Keratinocyte (primary cell): ENCODE measurements around the gene SYMPK. TPM values are rescaled to one million over a fixed set of nuclear protein-coding genes. Genes with fewer than 3 reads are reported as not detected.

Experiments used
- DNase-seq: peaks from one replicate; pipeline ENCODE4 v3.0.0-alpha.2; 2011; ENCODE audit warnings: low read depth, missing footprints, low spot score
- FAIRE-seq: peaks from 2 replicates; lab custom pipeline; 2011; peaks lifted over from hg19 to GRCh38; lab: Jason Lieb, UNC
- H2AFZ ChIP-seq: 2 replicates; pipeline ENCODE4 v1.6.0; 2012; ENCODE audit warnings: low read length, control low read depth, inconsistent platforms; ENCODE audit not compliant: control insufficient read depth
- H3K27ac ChIP-seq: 2 replicates; pipeline ENCODE4 v1.5.1; 2011; ENCODE audit warnings: low read length; ENCODE audit not compliant: control insufficient read depth, insufficient read depth
- H3K27me3 ChIP-seq: 3 replicates; pipeline ENCODE4 v1.6.0; 2011; ENCODE audit warnings: low read length; ENCODE audit not compliant: control insufficient read depth, insufficient read depth; ENCODE audit errors: extremely low read depth
- H3K36me3 ChIP-seq, 2 experiments: 2 replicates in 1 of 2; 3 replicates in 1 of 2; pipeline ENCODE4 v1.5.1; 2011; ENCODE audit warnings: low read length in 2 of 2, mild to moderate bottlenecking in 1 of 2; ENCODE audit not compliant: control insufficient read depth in 2 of 2, insufficient read depth in 2 of 2; ENCODE audit errors: extremely low read depth in 1 of 2
- H3K4me1 ChIP-seq: 3 replicates; pipeline ENCODE4 v1.5.1; 2011; ENCODE audit warnings: low read length; ENCODE audit not compliant: control insufficient read depth, insufficient read depth; ENCODE audit errors: extremely low read depth
- H3K4me2 ChIP-seq: 3 replicates; pipeline ENCODE4 v1.6.0; 2011; ENCODE audit warnings: low read depth, low read length; ENCODE audit not compliant: control insufficient read depth, insufficient read depth; ENCODE audit errors: extremely low read depth
- H3K4me3 ChIP-seq, 3 experiments: fragments of 200-600 bp in 1 of 3; sonication (generic) in 1 of 3; 2 replicates in 2 of 3; 3 replicates in 1 of 3; pipeline ENCODE4 v1.5.1; 2011 to 2016; ENCODE audit warnings: low read length in 3 of 3, mild to moderate bottlenecking in 3 of 3, control low read depth in 2 of 3, inconsistent platforms in 1 of 3, low read depth in 1 of 3, mixed read lengths in 1 of 3, mixed run types in 1 of 3, moderate library complexity in 1 of 3; ENCODE audit not compliant: control insufficient read depth in 2 of 3, insufficient read depth in 2 of 3; ENCODE audit errors: extremely low read depth in 1 of 3
- H3K79me2 ChIP-seq: 2 replicates; pipeline ENCODE4 v1.6.0; 2012; ENCODE audit warnings: low read length; ENCODE audit not compliant: control insufficient read depth, insufficient read depth
- H3K9ac ChIP-seq: 3 replicates; pipeline ENCODE4 v1.6.0; 2011; ENCODE audit warnings: low read length; ENCODE audit not compliant: control insufficient read depth, insufficient read depth; ENCODE audit errors: extremely low read depth
- H3K9me1 ChIP-seq: 3 replicates; pipeline ENCODE4 v1.6.0; 2011; ENCODE audit warnings: low read length; ENCODE audit not compliant: control insufficient read depth, insufficient read depth; ENCODE audit errors: extremely low read depth
- H3K9me3 ChIP-seq: 2 replicates; pipeline ENCODE4 v1.5.1; 2012; ENCODE audit warnings: low read depth, low read length; ENCODE audit not compliant: control insufficient read depth
- H4K20me1 ChIP-seq: 3 replicates; pipeline ENCODE4 v1.6.0; 2011; ENCODE audit warnings: low read length; ENCODE audit not compliant: control insufficient read depth, insufficient read depth; ENCODE audit errors: extremely low read depth
- EZH2 ChIP-seq: IDR thresholded peaks from one replicate; pipeline ENCODE4 v1.6.1; 2012; ENCODE audit warnings: inconsistent platforms, mild to moderate bottlenecking, low read length, moderate library complexity
- dilution Hi-C: fragments of 300-500 bp; cut with MboI; formaldehyde crosslinking; loops from one replicate; pipeline ENCODE4 v1.7.0; 2020; ENCODE audit warnings: low sequenced_read_pairs; ENCODE audit not compliant: extremely low pct_ligation_motif_present
- polyA plus RNA-seq, 5 experiments: library from polyadenylated mRNA; depleted of rRNA in 3 of 5; stranded (reverse) in 3 of 5; stranded (forward) in 1 of 5; unstranded in 1 of 5; fragments of >200 nt; gene quantifications; 1 replicate in 1 of 5; 2 replicates in 3 of 5; 3 replicates in 1 of 5; pipeline versions ENCODE4 v1.2.1 to v1.2.3, GENCODE V29; 2011 to 2012; ENCODE audit warnings: missing spikeins in 2 of 5, low read depth in 1 of 5, low replicate concordance in 1 of 5
- TF ChIP-seq, protein P1 (sequence below), 3 experiments: IDR thresholded peaks in 1 of 3; conservative IDR thresholded peaks in 1 of 3; optimal IDR thresholded peaks in 1 of 3; 2 replicates in 2 of 3; 3 replicates in 1 of 3; pipeline versions ENCODE3 to v1.5.1; 2011; ENCODE audit warnings: low read length in 3 of 3, mild to moderate bottlenecking in 3 of 3, moderate library complexity in 2 of 3, control low read depth in 1 of 3, inconsistent platforms in 1 of 3; ENCODE audit not compliant: insufficient read depth in 2 of 3; ENCODE audit errors: extremely low read depth in 1 of 3

SYMPK gene
- polyA plus RNA-seq, 1 donor (not counting 4 experiments of a cell fraction or from before 2014, with no cell fraction given): 56.0 TPM

- Histone ChIP-seq H3K9ac (no peak overlapping the region), H3K4me2 (peak overlapping the region; percentile 98)
- dilution Hi-C loops: no loop called here
Measured at GRCh38 chr19:45771311-45771933, 91.5 kb downstream of the SYMPK start.

GRCh38 chr19:45770192-45771101 is 92.5 kb downstream of the SYMPK start:
- Histone ChIP-seq H4K20me1 (peaks cover 6% of the 10 kb centered on the region), H3K36me3 (peaks cover 0 to 4% of the 10 kb centered on the region in 2 experiments), H3K9me1 (no peaks in the 10 kb centered on the region), H3K4me1 (peaks cover 15% of the 10 kb centered on the region), H3K9me3 (no peaks in the 10 kb centered on the region), H3K4me2 (peak overlapping the region; percentile 98), H3K9ac (peak overlapping the region; percentile 72), H2AFZ (peak overlapping the region; percentile 43), H3K79me2 (no peaks in the 10 kb centered on the region), H3K27me3 (no peaks in the 10 kb centered on the region), H3K4me3 (peak overlapping the region; percentile 41 to 80 (median 73)), H3K27ac (peak overlapping the region; percentile 54)
- peak; percentile 70 for FAIRE-seq
- dilution Hi-C loops: no loop called here
- DNase-seq: peak; percentile 92
- no peak for TF ChIP-seq EZH2
- TF ChIP-seq, protein P1, sequence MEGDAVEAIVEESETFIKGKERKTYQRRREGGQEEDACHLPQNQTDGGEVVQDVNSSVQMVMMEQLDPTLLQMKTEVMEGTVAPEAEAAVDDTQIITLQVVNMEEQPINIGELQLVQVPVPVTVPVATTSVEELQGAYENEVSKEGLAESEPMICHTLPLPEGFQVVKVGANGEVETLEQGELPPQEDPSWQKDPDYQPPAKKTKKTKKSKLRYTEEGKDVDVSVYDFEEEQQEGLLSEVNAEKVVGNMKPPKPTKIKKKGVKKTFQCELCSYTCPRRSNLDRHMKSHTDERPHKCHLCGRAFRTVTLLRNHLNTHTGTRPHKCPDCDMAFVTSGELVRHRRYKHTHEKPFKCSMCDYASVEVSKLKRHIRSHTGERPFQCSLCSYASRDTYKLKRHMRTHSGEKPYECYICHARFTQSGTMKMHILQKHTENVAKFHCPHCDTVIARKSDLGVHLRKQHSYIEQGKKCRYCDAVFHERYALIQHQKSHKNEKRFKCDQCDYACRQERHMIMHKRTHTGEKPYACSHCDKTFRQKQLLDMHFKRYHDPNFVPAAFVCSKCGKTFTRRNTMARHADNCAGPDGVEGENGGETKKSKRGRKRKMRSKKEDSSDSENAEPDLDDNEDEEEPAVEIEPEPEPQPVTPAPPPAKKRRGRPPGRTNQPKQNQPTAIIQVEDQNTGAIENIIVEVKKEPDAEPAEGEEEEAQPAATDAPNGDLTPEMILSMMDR (optimal IDR thresholded peaks at IDR 0.05 in 1 of 3, IDR thresholded peaks at IDR 0.05 in 1 of 3, conservative IDR thresholded peaks at IDR 0.05 in 1 of 3; ENCODE audit: extremely low read depth in 1 of 3, insufficient read depth in 2 of 3, low read length in 3 of 3): peak; percentile 57 to 95 (median 74)

More at GRCh38 chr19:45771311-45771933, 91.5 kb downstream of the SYMPK start:
- H3K79me2 ChIP-seq: no peaks in the 10 kb centered on the region
- no peak overlapping the region for H2AFZ ChIP-seq
- DNase-seq (no peak), FAIRE-seq (no peak)
- peaks cover 15% of the 10 kb centered on the region for H3K4me1 ChIP-seq
- no peaks in the 10 kb centered on the region for H3K27me3 ChIP-seq
- H3K9me3 ChIP-seq: no peaks in the 10 kb centered on the region
- no peak for TF ChIP-seq EZH2
- TF ChIP-seq, protein P1 (optimal IDR thresholded peaks at IDR 0.05 in 1 of 3, IDR thresholded peaks at IDR 0.05 in 1 of 3, conservative IDR thresholded peaks at IDR 0.05 in 1 of 3; ENCODE audit: extremely low read depth in 1 of 3, insufficient read depth in 2 of 3, low read length in 3 of 3): no peak
- H3K4me3 ChIP-seq: peak overlapping the region in 1 of 3 experiments; percentile 49
- H3K27ac ChIP-seq: no peak overlapping the region
- H3K36me3 ChIP-seq: peaks cover 0 to 4% of the 10 kb centered on the region in 2 experiments
- H3K9me1 ChIP-seq: no peaks in the 10 kb centered on the region
- H4K20me1 ChIP-seq: peaks cover 6% of the 10 kb centered on the region
